Gastrocnemius medialis (tissue), 4 donors: Measurements from ENCODE around the gene PDE9A.

ENCODE experiments used
- CTCF ChIP-seq, 5 experiments: fragments of 450-650 bp in 3 of 5; fragments of 200-600 bp in 2 of 5; sonication (generic) in 2 of 5; IDR thresholded peaks in 4 of 5; conservative IDR thresholded peaks in 1 of 5; 1 replicate in 4 of 5; 2 replicates in 1 of 5; pipeline ENCODE4 v1.5.1; 2016 to 2019; ENCODE audit warnings: antibody characterized with exemption in 5 of 5, mild to moderate bottlenecking in 3 of 5, moderate library complexity in 3 of 5
- POLR2A ChIP-seq, 2 donors: fragments of 450-650 bp; IDR thresholded peaks; one replicate each; pipeline ENCODE4 v1.6.1; 2017; ENCODE audit warnings: antibody characterized with exemption in 2 of 2, mild to moderate bottlenecking in 2 of 2, moderate library complexity in 2 of 2

- no peak for TF ChIP-seq POLR2A (IDR thresholded peaks at IDR 0.05)
- no peak for TF ChIP-seq CTCF (IDR thresholded peaks at IDR 0.05 in 4 of 5, conservative IDR thresholded peaks at IDR 0.05 in 1 of 5)
Measured at GRCh38 chr21:42798106-42798505, 144.7 kb downstream of the PDE9A start.
